K562 (cell line): ENCODE results near the gene KLF4. TPM values are rescaled to one million over a fixed set of nuclear protein-coding genes. Genes with fewer than 3 reads are reported as not detected.
A peak's percentile ranks its signal among the peaks of the same experiment; 100 is the strongest.

ENCODE experiments used
- ATAC-seq: fragments of 200-7000 bp; cut with Tn5 transposase; 3 replicates; pipeline ENCODE4 v1.9.1; 2020; ENCODE audit warnings: moderate library complexity
- BruUV-seq: library from RNA; stranded (reverse); fragments of 400-500 nt; replicated peaks from 2 replicates; lab custom pipeline; 2021; lab: Mats Ljungman, UMichigan
- CTCF ChIA-PET: fragments of 300-600 bp; formaldehyde crosslinking; extraction: SDS; loops from one replicate; lab custom pipeline; 2021; ENCODE audit warnings: low intra/inter-chr PET ratio; lab: Yijun Ruan, JAX
- POLR2A ChIA-PET: fragments of 300-600, 350-650 bp; sonication (Branson Sonifier 250); formaldehyde crosslinking; extraction: SDS; loops from one replicate; lab custom pipeline; 2021; ENCODE audit warnings: antibody characterized with exemption, inconsistent platforms; lab: Yijun Ruan, JAX
- DNase-seq, 4 experiments: peaks; one replicate each; pipeline versions ENCODE4 v3.0.0 to v3.0.0-alpha.2; 2011 to 2018; ENCODE audit warnings: low spot score in 3 of 4, mixed read lengths in 3 of 4; ENCODE audit errors: extremely low read depth in 1 of 4
- FAIRE-seq: peaks from 2 replicates; lab custom pipeline; 2011; peaks lifted over from hg19 to GRCh38; lab: Jason Lieb, UNC
- H2AFZ ChIP-seq: 2 replicates; pipeline ENCODE4 v1.6.0; 2011; ENCODE audit warnings: low read depth, low read length, control low read depth, inconsistent platforms
- H3K27ac ChIP-seq: fragments of 200-600 bp; 3 replicates; pipeline ENCODE4 v1.8.0; 2011; ENCODE audit warnings: low read depth, mild to moderate bottlenecking, control low read depth, inconsistent platforms, low read length, moderate library complexity, mixed read lengths; ENCODE audit errors: extremely low read depth
- H3K27me3 ChIP-seq, 2 experiments: fragments of 300-600 bp in 1 of 2; 2 replicates in 1 of 2; 3 replicates in 1 of 2; pipeline versions ENCODE4 v1.6.0 to v1.8.0; 2011; ENCODE audit warnings: inconsistent platforms in 2 of 2, low read length in 2 of 2, mild to moderate bottlenecking in 1 of 2, mixed read lengths in 1 of 2, moderate library complexity in 1 of 2; ENCODE audit not compliant: control insufficient read depth in 2 of 2, insufficient read depth in 2 of 2
- H3K36me3 ChIP-seq: fragments of 300-600 bp; 3 replicates; pipeline ENCODE4 v1.8.0; 2011; ENCODE audit warnings: mild to moderate bottlenecking, low read length, inconsistent platforms; ENCODE audit not compliant: control insufficient read depth, insufficient read depth
- H3K4me1 ChIP-seq, 2 experiments: fragments of 200-600 bp in 1 of 2; replicated peaks in 1 of 2; 2 replicates in 1 of 2; 3 replicates in 1 of 2; pipeline versions ENCODE4 v1.5.1 to v1.8.0; 2011; ENCODE audit warnings: inconsistent platforms in 2 of 2, low read length in 2 of 2, mild to moderate bottlenecking in 1 of 2, mixed read lengths in 1 of 2, moderate library complexity in 1 of 2; ENCODE audit not compliant: control insufficient read depth in 2 of 2, insufficient read depth in 2 of 2
- H3K4me2 ChIP-seq: 2 replicates; pipeline ENCODE4 v1.6.1; 2011; ENCODE audit warnings: low read length, control low read depth, inconsistent platforms, mixed read lengths; ENCODE audit not compliant: insufficient read depth
- H3K4me3 ChIP-seq: fragments of 200-600 bp; sonication (generic), shearing (Covaris generic); 2 replicates; pipeline ENCODE4 v1.5.1; 2016; ENCODE audit warnings: control low read depth, inconsistent platforms
- H3K79me2 ChIP-seq: fragments of 200-600 bp; 3 replicates; pipeline ENCODE4 v1.8.0; 2011; ENCODE audit warnings: low read length, inconsistent platforms; ENCODE audit not compliant: control insufficient read depth, insufficient read depth
- H3K9ac ChIP-seq, 2 experiments: 2 replicates each; pipeline versions ENCODE4 v1.6.0 to v1.6.1; 2011; ENCODE audit warnings: low read depth in 2 of 2, low read length in 2 of 2, control low read depth in 1 of 2, inconsistent platforms in 1 of 2, mild to moderate bottlenecking in 1 of 2, mixed read lengths in 1 of 2; ENCODE audit not compliant: insufficient read depth in 1 of 2
- H3K9me1 ChIP-seq: one replicate; pipeline ENCODE4 v1.6.0; 2011; ENCODE audit warnings: inconsistent platforms, mild to moderate bottlenecking, low read length, moderate library complexity; ENCODE audit not compliant: control insufficient read depth, insufficient read depth
- H3K9me3 ChIP-seq: replicated peaks from 2 replicates; pipeline ENCODE4 v1.5.1; 2011; ENCODE audit warnings: low read depth, low read length, inconsistent platforms; ENCODE audit not compliant: control insufficient read depth, insufficient read depth
- H4K20me1 ChIP-seq: replicated peaks from 2 replicates; pipeline ENCODE4 v1.6.1; 2011; ENCODE audit warnings: low read length, inconsistent platforms, mixed read lengths; ENCODE audit not compliant: control insufficient read depth, insufficient read depth
- ETV5 ChIP-seq: sonication (generic); formaldehyde crosslinking; IDR thresholded peaks from 2 replicates; pipeline ENCODE4 v1.4.0; 2020; ENCODE audit warnings: low read depth, mild to moderate bottlenecking, missing genetic modification reagents
- GATA2 ChIP-seq: sonication (generic); formaldehyde crosslinking; IDR thresholded peaks from 2 replicates; pipeline ENCODE4 v1.4.0; 2020; ENCODE audit warnings: mild to moderate bottlenecking, missing genetic modification reagents
- HMG20B ChIP-seq: fragments of 250-450 bp; sonication (Bioruptor Pico); IDR thresholded peaks from 2 replicates; pipeline ENCODE4 v1.5.0; 2021; ENCODE audit warnings: mild to moderate bottlenecking
- HNRNPUL1 ChIP-seq: fragments of 200-400 bp; formaldehyde crosslinking; IDR thresholded peaks from 2 replicates; pipeline ENCODE4 v1.6.1; 2017; ENCODE audit warnings: low read length
- PHB ChIP-seq: fragments of 250-450 bp; sonication (Bioruptor Pico); IDR thresholded peaks from 2 replicates; pipeline ENCODE4 v1.5.0; 2021
- SPI1 ChIP-seq: IDR thresholded peaks from 2 replicates; pipeline ENCODE4 v1.6.1; 2011; ENCODE audit warnings: low read depth, low read length, control low read depth, borderline replicate concordance
- ZBTB49 ChIP-seq: sonication (generic); formaldehyde crosslinking; IDR thresholded peaks from 2 replicates; pipeline ENCODE4 v1.8.0; 2022; ENCODE audit warnings: missing genetic modification reagents, mild to moderate bottlenecking, borderline replicate concordance
- ZFX ChIP-seq: sonication (generic); formaldehyde crosslinking; IDR thresholded peaks from 2 replicates; pipeline ENCODE4 v1.8.0; 2022; ENCODE audit warnings: mild to moderate bottlenecking, missing genetic modification reagents, moderate library complexity
- ZNF165 ChIP-seq: fragments of 250-450 bp; sonication (Bioruptor Pico); IDR thresholded peaks from 2 replicates; pipeline ENCODE4 v1.4.0; 2020; ENCODE audit warnings: borderline replicate concordance
- ZNF707 ChIP-seq: fragments of 250-450 bp; sonication (Bioruptor Pico); conservative IDR thresholded peaks from 2 replicates; pipeline ENCODE4 v1.8.0; 2022; ENCODE audit warnings: inconsistent platforms, mild to moderate bottlenecking, moderate library complexity
- ZNF830 ChIP-seq: fragments of 250-450 bp; sonication (Bioruptor Pico); IDR thresholded peaks from 2 replicates; pipeline ENCODE4 v1.5.0; 2021; ENCODE audit warnings: mild to moderate bottlenecking
- WGBS: fragments of 100-300 bp; shearing (Covaris generic); methylation state at CpG from one replicate; pipeline ENCODE4 v1.1.6; 2016; ENCODE audit warnings: low coverage, mixed read lengths; ENCODE audit not compliant: insufficient coverage; ENCODE audit errors: missing lambda C conversion rate; 5-methylcytosine and 5-hydroxymethylcytosine counted together
- in situ Hi-C: fragments of 300-500 bp; cut with MboI; formaldehyde crosslinking; loops from 4 replicates; pipeline ENCODE4 v1.15.0; 2018; ENCODE audit warnings: inconsistent platforms, mixed read lengths
- intact Hi-C: fragments of 100-400 bp; cut with micrococcal nuclease; formaldehyde crosslinking; loops from 2 replicates; pipeline ENCODE4 v1.14.2; 2022
- polyA plus RNA-seq, 8 experiments: library from polyadenylated mRNA; depleted of rRNA in 4 of 8; stranded (reverse) in 5 of 8; unstranded in 3 of 8; fragments of >200 nt; fragmentation: Nextera tagmentation in 2 of 8; fragmentation: Illumina TruSeq in 1 of 8; extraction: Ambion mirVana in 2 of 8; extraction: Trizol in 1 of 8; gene quantifications; 2 replicates each; pipeline versions ENCODE4 v1.2.1 to v1.2.3, GENCODE V29; 2011 to 2014; ENCODE audit warnings: inconsistent platforms in 1 of 8, missing spikeins in 1 of 8
- total RNA-seq, 7 experiments: library from RNA; depleted of rRNA in 6 of 7; stranded (reverse); fragments of >200 nt in 6 of 7; fragmentation: Illumina TruSeq in 2 of 7; extraction: Trizol in 2 of 7; gene quantifications; 2 replicates each; pipeline versions ENCODE4 v1.2.1 to v1.2.3, GENCODE V29; 2011 to 2021; ENCODE audit warnings: low replicate concordance in 1 of 7
- TF ChIP-seq, protein P1 (sequence below): fragments of 450-650 bp; conservative IDR thresholded peaks from 2 replicates; pipeline ENCODE4 v1.6.1; 2016; ENCODE audit warnings: missing genetic modification characterization, low read depth, mild to moderate bottlenecking, missing compliant biosample characterization, moderate library complexity

Gene KLF4
- total and polyA plus RNA-seq, 9 of the 15 experiments (the other 6 are each of a cell fraction or from before 2014, with no cell fraction given) = 0.04 to 0.95 (median 0.22) TPM

GRCh38 chr9:107530679-107531078, 41.1 kb upstream of the KLF4 start:
- no peak overlapping the region for H3K9ac ChIP-seq
- 0% methylated on average over 1 of the region's 1 CpG for WGBS
- H3K36me3 ChIP-seq = no peaks in the 10 kb centered on the region
- no peaks in the 10 kb centered on the region; a peak in 1 of 5 replicates for H3K4me1 ChIP-seq
- H2AFZ ChIP-seq = no peak overlapping the region
- H3K27me3 ChIP-seq = peaks cover 0 to 22% of the 10 kb centered on the region in 2 experiments; a peak in 3 of 5 replicates
- intact Hi-C loops = no loop called here
- CTCF ChIA-PET = no interaction called here
- no TSS peak for BruUV-seq
- H3K9me3 ChIP-seq = no peaks in the 10 kb centered on the region
- H3K27ac ChIP-seq = no peak overlapping the region
- H3K79me2 ChIP-seq = no peaks in the 10 kb centered on the region
- no peaks in the 10 kb centered on the region for H4K20me1 ChIP-seq
- no peaks in the 10 kb centered on the region for H3K9me1 ChIP-seq
- TF ChIP-seq GATA2 (CRISPR knock-in tag) (no peak), SPI1 (peak; percentile 85)
- in situ Hi-C loops = no loop called here
- ATAC-seq (no peak), FAIRE-seq (no peak), DNase-seq (no peak)
- no peak overlapping the region for H3K4me3 ChIP-seq
- H3K4me2 ChIP-seq = no peak overlapping the region
- POLR2A ChIA-PET = no interaction called here

DNA sequence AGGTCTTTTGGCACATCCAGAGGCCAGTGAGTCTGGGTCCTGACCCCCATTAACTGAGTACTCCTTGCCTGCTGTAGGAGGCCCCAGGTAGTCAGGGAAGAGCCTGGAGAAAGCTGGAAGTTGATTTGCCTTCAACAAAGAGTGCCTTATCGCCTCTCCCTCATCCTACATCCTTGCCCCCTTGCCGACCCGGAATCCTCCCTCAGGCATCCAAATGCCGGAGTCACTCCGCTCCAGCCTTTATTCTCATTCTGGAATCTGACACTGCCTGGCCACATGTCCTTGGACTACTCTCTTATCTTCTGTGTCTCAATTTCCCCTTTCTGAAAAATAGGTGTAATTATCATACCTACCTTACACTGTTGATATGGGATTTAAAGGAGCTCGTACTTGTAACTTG, 39.1 kb upstream of the KLF4 start:
- 5% methylated on average over 6 of the region's 6 CpGs for WGBS
- Histone ChIP-seq H2AFZ (no peak overlapping the region), H3K27ac (no peak overlapping the region), H3K27me3 (peaks cover 0 to 16% of the 10 kb centered on the region in 2 experiments; a peak in 3 of 5 replicates), H3K9me3 (no peaks in the 10 kb centered on the region), H3K4me3 (no peak overlapping the region), H3K9ac (no peak overlapping the region), H3K4me1 (no peaks in the 10 kb centered on the region), H4K20me1 (no peaks in the 10 kb centered on the region), H3K36me3 (no peaks in the 10 kb centered on the region), H3K79me2 (no peaks in the 10 kb centered on the region), H3K9me1 (no peaks in the 10 kb centered on the region), H3K4me2 (no peak overlapping the region)
- in situ Hi-C loops = no loop called here
- ChIA-PET POLR2A (interaction anchor here (0.6 to 0.8 kb wide), 3 partner anchors 15 to 1343 kb away, joined by 3 to 4 read pairs (median 3); no protein-coding TSS in a partner anchor), CTCF (no interaction called here)
- FAIRE-seq (no peak), DNase-seq (no peak), ATAC-seq (no peak)
- intact Hi-C loops = no loop called here
- BruUV-seq = no TSS peak
- TF ChIP-seq ZNF707 (CRISPR knock-in tag) (no peak), ZFX (CRISPR knock-in tag) (no peak), ZNF830 (CRISPR knock-in tag) (no peak), HMG20B (CRISPR knock-in tag) (no peak), ZBTB49 (CRISPR knock-in tag) (no peak), ZNF165 (CRISPR knock-in tag) (no peak), PHB (CRISPR knock-in tag) (no peak), ETV5 (CRISPR knock-in tag) (no peak), HNRNPUL1 (no peak)
- TF ChIP-seq, protein P1, sequence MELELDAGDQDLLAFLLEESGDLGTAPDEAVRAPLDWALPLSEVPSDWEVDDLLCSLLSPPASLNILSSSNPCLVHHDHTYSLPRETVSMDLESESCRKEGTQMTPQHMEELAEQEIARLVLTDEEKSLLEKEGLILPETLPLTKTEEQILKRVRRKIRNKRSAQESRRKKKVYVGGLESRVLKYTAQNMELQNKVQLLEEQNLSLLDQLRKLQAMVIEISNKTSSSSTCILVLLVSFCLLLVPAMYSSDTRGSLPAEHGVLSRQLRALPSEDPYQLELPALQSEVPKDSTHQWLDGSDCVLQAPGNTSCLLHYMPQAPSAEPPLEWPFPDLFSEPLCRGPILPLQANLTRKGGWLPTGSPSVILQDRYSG (tag) = no peak
